SK-N-MC (cell line): ENCODE measurements around the gene S100A4.

ENCODE experiments used
- DNase-seq: peaks from one replicate; pipeline ENCODE4 v3.0.0-alpha.2; 2011; ENCODE audit warnings: low read depth, low spot score
- H3K27ac ChIP-seq: fragments of 200-600 bp; sonication (generic); 2 replicates; pipeline ENCODE4 v1.5.1; 2016; ENCODE audit warnings: mixed run types
- H3K36me3 ChIP-seq: fragments of 200-600 bp; sonication (generic); 2 replicates; pipeline ENCODE4 v1.6.1; 2017; ENCODE audit warnings: antibody characterized with exemption, low read length, mixed read lengths; ENCODE audit not compliant: insufficient read depth
- H3K4me3 ChIP-seq: fragments of 200-600 bp; sonication (generic); 2 replicates; pipeline ENCODE4 v1.5.1; 2016
- H3K9ac ChIP-seq: fragments of 200-600 bp; sonication (generic); 2 replicates; pipeline ENCODE4 v1.8.0; 2017; ENCODE audit warnings: mixed run types, mixed read lengths; ENCODE audit not compliant: insufficient read length
- H3K9me3 ChIP-seq: fragments of 200-600 bp; sonication (generic); 2 replicates; pipeline ENCODE4 v1.6.1; 2017; ENCODE audit warnings: low read depth, mild to moderate bottlenecking, antibody characterized with exemption, low read length, moderate library complexity, mixed read lengths
- EZH2 ChIP-seq: fragments of 200-600 bp; sonication (generic); IDR thresholded peaks from one replicate; pipeline ENCODE4 v1.6.1; 2017; ENCODE audit warnings: antibody characterized with exemption
- FOXP2 ChIP-seq: optimal IDR thresholded peaks from 2 replicates; pipeline ENCODE3; 2011; ENCODE audit warnings: mild to moderate bottlenecking, moderate library complexity; ENCODE audit not compliant: insufficient read depth; ENCODE audit errors: extremely low read length, control extremely low read depth
- POLR2AphosphoS5 ChIP-seq: IDR thresholded peaks from 2 replicates; pipeline ENCODE4 v1.6.1; 2012; ENCODE audit warnings: mild to moderate bottlenecking, low read depth, low read length, borderline replicate concordance

Gene S100A4

GRCh38 chr1:153507926-153508583, 37.6 kb downstream of the S100A4 start:
- Histone ChIP-seq H3K36me3 (no peaks in the 10 kb centered on the region), H3K4me3 (no peak overlapping the region), H3K9me3 (no peaks in the 10 kb centered on the region), H3K27ac (no peak overlapping the region), H3K9ac (no peak overlapping the region)
- DNase-seq = no peak
- TF ChIP-seq EZH2 (no peak), POLR2AphosphoS5 (no peak), FOXP2 (no peak)

- no peak overlapping the region for H3K9ac ChIP-seq
- no peak overlapping the region for H3K4me3 ChIP-seq
- DNase-seq = no peak
- H3K27ac ChIP-seq = no peak overlapping the region
- no peaks in the 10 kb centered on the region for H3K9me3 ChIP-seq
- no peaks in the 10 kb centered on the region for H3K36me3 ChIP-seq
- no peak for TF ChIP-seq FOXP2
These were observed 38.7 kb downstream of the S100A4 start for GRCh38 chr1:153506831-153507413.

GRCh38 chr1:153506386-153506785, 39.2 kb downstream of the S100A4 start:
- H3K36me3 ChIP-seq = no peaks in the 10 kb centered on the region
- DNase-seq = no peak
- H3K4me3 ChIP-seq = no peak overlapping the region
- H3K9me3 ChIP-seq = no peaks in the 10 kb centered on the region
- TF ChIP-seq POLR2AphosphoS5 (no peak), EZH2 (no peak), FOXP2 (no peak)
- H3K9ac ChIP-seq = no peak overlapping the region
- H3K27ac ChIP-seq = no peak overlapping the region

- H3K9ac ChIP-seq = no peak overlapping the region
- no peak overlapping the region for H3K4me3 ChIP-seq
- no peak overlapping the region for H3K27ac ChIP-seq
- H3K9me3 ChIP-seq = no peaks in the 10 kb centered on the region
- TF ChIP-seq FOXP2 = no peak
- no peak for TF ChIP-seq EZH2
- TF ChIP-seq POLR2AphosphoS5 = no peak
- no peak for DNase-seq
- no peaks in the 10 kb centered on the region for H3K36me3 ChIP-seq
These were observed 40.0 kb downstream of the S100A4 start for GRCh38 chr1:153505576-153505975.

GRCh38 chr1:153503766-153504165, 41.8 kb downstream of the S100A4 start:
- DNase-seq = no peak
- H3K4me3 ChIP-seq = no peak overlapping the region
- no peaks in the 10 kb centered on the region for H3K36me3 ChIP-seq
- TF ChIP-seq EZH2 = no peak
- TF ChIP-seq POLR2AphosphoS5 = no peak
- TF ChIP-seq FOXP2 = no peak
- no peak overlapping the region for H3K9ac ChIP-seq
- no peak overlapping the region for H3K27ac ChIP-seq
- H3K9me3 ChIP-seq = no peaks in the 10 kb centered on the region

- no peak for TF ChIP-seq EZH2
- TF ChIP-seq POLR2AphosphoS5 = no peak
- TF ChIP-seq FOXP2 = no peak
- no peak overlapping the region for H3K9ac ChIP-seq
- no peaks in the 10 kb centered on the region for H3K36me3 ChIP-seq
- no peak for DNase-seq
- no peak overlapping the region for H3K4me3 ChIP-seq
- H3K27ac ChIP-seq = no peak overlapping the region
- H3K9me3 ChIP-seq = no peaks in the 10 kb centered on the region
These were observed 46.9 kb downstream of the S100A4 start for GRCh38 chr1:153498746-153499145.

GRCh38 chr1:153495536-153495935, 50.1 kb downstream of the S100A4 start:
- no peak for TF ChIP-seq EZH2
- Histone ChIP-seq H3K9me3 (no peaks in the 10 kb centered on the region), H3K27ac (no peak overlapping the region), H3K4me3 (no peak overlapping the region), H3K9ac (no peak overlapping the region), H3K36me3 (no peaks in the 10 kb centered on the region)
- no peak for DNase-seq

GRCh38 chr1:153494976-153495535, 50.5 kb downstream of the S100A4 start:
- no peaks in the 10 kb centered on the region for H3K9me3 ChIP-seq
- H3K4me3 ChIP-seq = no peak overlapping the region
- no peaks in the 10 kb centered on the region for H3K36me3 ChIP-seq
- H3K27ac ChIP-seq = no peak overlapping the region
- TF ChIP-seq EZH2 (no peak), POLR2AphosphoS5 (no peak), FOXP2 (no peak)
- no peak for DNase-seq
- H3K9ac ChIP-seq = no peak overlapping the region
